NCI-H2107 treated with DMSO at 0.1 percent for 48 hours (cell line): ENCODE measurements around the gene PEF1.
A peak's percentile ranks its signal among the peaks of the same experiment; 100 is the strongest.
"Not testable (repeated sequence)": the region's sequence is repeated elsewhere in the genome, so short reads cannot be mapped to it uniquely, and the experiment has no call there.

Source experiments
- DNase-seq: peaks from one replicate; lab custom pipeline; 2025; ENCODE audit not compliant: unreplicated experiment; lab: John Stamatoyannopoulos, UW

The PEF1 gene

GRCh38 chr1:31615414-31615813, 29.3 kb downstream of the PEF1 start:
- DNase-seq: no peak

GRCh38 chr1:31614414-31615005, 30.2 kb downstream of the PEF1 start:
- DNase-seq: no peak

GRCh38 chr1:31609514-31610118, 35.1 kb downstream of the PEF1 start:
- no peak for DNase-seq

GRCh38 chr1:31607360-31607759, 37.3 kb downstream of the PEF1 start:
- DNase-seq: no peak

- DNase-seq: no peak
Measured at GRCh38 chr1:31605908-31606427, 38.7 kb downstream of the PEF1 start.

- no peak for DNase-seq
Measured at GRCh38 chr1:31602081-31602480, 42.6 kb downstream of the PEF1 start.

- DNase-seq: no peak
Measured at GRCh38 chr1:31600641-31601040, 44.0 kb downstream of the PEF1 start.

- no peak for DNase-seq
Measured at GRCh38 chr1:31598980-31599379, 45.7 kb downstream of the PEF1 start.

GRCh38 chr1:31596737-31597097, 48.0 kb downstream of the PEF1 start:
- no peak for DNase-seq

- DNase-seq: no peak
Measured at GRCh38 chr1:31595836-31596736, 48.6 kb downstream of the PEF1 start.

- no peak for DNase-seq
Measured at GRCh38 chr1:31593770-31594632, 50.7 kb downstream of the PEF1 start.

- DNase-seq: no peak
Measured at GRCh38 chr1:31593136-31593665, 51.5 kb downstream of the PEF1 start.

- no peak for DNase-seq
Measured at GRCh38 chr1:31592132-31592531, 52.5 kb downstream of the PEF1 start.

- no peak for DNase-seq
Measured at GRCh38 chr1:31591425-31592093, 53.1 kb downstream of the PEF1 start.

- DNase-seq: no peak
Measured at GRCh38 chr1:31588751-31589515, 55.7 kb downstream of the PEF1 start.

GRCh38 chr1:31587720-31588423, 56.8 kb downstream of the PEF1 start:
- DNase-seq: peak; percentile 44

GRCh38 chr1:31587328-31587699, 57.4 kb downstream of the PEF1 start:
- DNase-seq: not testable (repeated sequence)

- DNase-seq: no peak
Measured at GRCh38 chr1:31586376-31587327, 58.0 kb downstream of the PEF1 start.
